DOHH2 (cell line): ENCODE data around the gene THYN1.

Experiments
- CTCF ChIP-seq: fragments of 200-600 bp; sonication (generic); IDR thresholded peaks from one replicate; pipeline ENCODE4 v1.5.1; 2014; ENCODE audit warnings: antibody characterized with exemption, mild to moderate bottlenecking, low read depth, low read length; ENCODE audit not compliant: poor library complexity, severe bottlenecking
- EZH2phosphoT487 ChIP-seq: fragments of 200-600 bp; sonication (generic); IDR thresholded peaks from 2 replicates; pipeline ENCODE4 v1.6.1; 2017; ENCODE audit warnings: borderline replicate concordance, mild to moderate bottlenecking, antibody characterized with exemption, low read length, moderate library complexity, mixed read lengths

DNA sequence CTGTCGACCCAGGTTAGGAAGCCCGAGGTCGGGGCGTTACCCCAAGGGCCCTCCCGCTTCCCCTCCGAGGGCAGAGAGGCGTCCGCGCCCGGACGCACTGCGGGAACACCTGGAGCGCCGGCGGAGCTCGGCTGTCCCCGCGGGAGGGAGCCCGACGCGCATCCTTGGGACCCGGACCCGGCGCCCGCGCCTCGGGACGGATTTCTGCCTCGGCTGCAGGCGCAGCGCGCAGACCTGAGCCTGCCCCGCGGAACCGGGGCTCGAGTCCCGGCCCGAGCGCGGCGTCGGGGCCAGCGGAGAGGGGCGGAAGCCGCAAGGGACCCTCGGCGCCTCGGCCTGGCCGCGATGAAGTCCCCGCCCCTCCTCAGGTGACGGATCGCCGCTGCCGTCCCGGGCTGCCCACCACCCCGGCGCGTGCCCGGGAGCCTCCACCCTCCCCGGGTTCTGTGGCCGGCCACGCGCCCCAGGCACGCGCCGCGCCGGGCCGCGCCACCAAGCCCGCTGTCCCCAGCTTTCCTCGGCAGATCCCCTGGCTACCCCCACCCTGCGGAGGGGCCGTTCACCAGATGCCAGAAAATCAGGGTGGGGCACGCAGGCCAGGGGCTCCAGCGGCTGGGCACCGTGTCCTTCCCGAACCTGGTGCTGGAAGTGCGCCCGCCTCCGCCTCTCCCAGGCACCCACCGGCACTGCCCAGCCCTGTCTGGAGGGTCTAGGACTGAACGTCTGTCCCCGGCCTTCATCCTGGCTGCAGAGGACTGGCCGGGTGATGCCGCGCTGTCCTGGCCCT is 23.4 kb upstream of the THYN1 start:
- no peak for TF ChIP-seq CTCF
- no peak for TF ChIP-seq EZH2phosphoT487
